DMS53 (cell line): ENCODE measurements around the gene WWP2.

Experiments used
- DNase-seq: peaks from one replicate; lab custom pipeline; 2025; lab: John Stamatoyannopoulos, UW

WWP2 gene

GRCh38 chr16:69927056-69927757 lies 165.1 kb downstream of the WWP2 start:
- no peak for DNase-seq

GRCh38 chr16:69928856-69929400 lies 166.8 kb downstream of the WWP2 start:
- DNase-seq = no peak

- no peak for DNase-seq
Measured at GRCh38 chr16:69929480-69929879, 167.3 kb downstream of the WWP2 start.

GRCh38 chr16:69930117-69930776 lies 168.1 kb downstream of the WWP2 start:
- peak; percentile 71 for DNase-seq

GRCh38 chr16:69931631-69932030 lies 169.5 kb downstream of the WWP2 start:
- no peak for DNase-seq

- DNase-seq = no peak
Measured at GRCh38 chr16:69932228-69932627, 170.1 kb downstream of the WWP2 start.

- no peak for DNase-seq
Measured at GRCh38 chr16:69932691-69933392, 170.7 kb downstream of the WWP2 start.

- no peak for DNase-seq
Measured at GRCh38 chr16:69934044-69934443, 171.9 kb downstream of the WWP2 start.

- no peak for DNase-seq
Measured at GRCh38 chr16:69934751-69935150, 172.6 kb downstream of the WWP2 start.

GRCh38 chr16:69935278-69935711 lies 173.2 kb downstream of the WWP2 start:
- no peak for DNase-seq

- no peak for DNase-seq
Measured at GRCh38 chr16:69935740-69936139, 173.6 kb downstream of the WWP2 start.

GRCh38 chr16:69936252-69936651 lies 174.1 kb downstream of the WWP2 start:
- DNase-seq = no peak

GRCh38 chr16:69936751-69937211 lies 174.6 kb downstream of the WWP2 start:
- no peak for DNase-seq

GRCh38 chr16:69937465-69937951 lies 175.4 kb downstream of the WWP2 start:
- peak; percentile 19 for DNase-seq

GRCh38 chr16:69938981-69939820 lies 177.1 kb downstream of the WWP2 start:
- no peak for DNase-seq

GRCh38 chr16:69939821-69940585 lies 177.9 kb downstream of the WWP2 start:
- no peak for DNase-seq

GRCh38 chr16:69940676-69941075 lies 178.5 kb downstream of the WWP2 start:
- no peak for DNase-seq

- DNase-seq = no peak
Measured at GRCh38 chr16:69941251-69942098, 179.3 kb downstream of the WWP2 start.

GRCh38 chr16:69942099-69942491 lies 180.0 kb downstream of the WWP2 start:
- no peak for DNase-seq

GRCh38 chr16:69942627-69943170 lies 180.6 kb downstream of the WWP2 start:
- DNase-seq = no peak
